ENCODE measurements around the gene NCKAP5.

The NCKAP5 gene

GRCh38 chr2:133192028-133192427, 376.2 kb downstream of the NCKAP5 start:
- H3K27me3 ChIP-seq (ENCODE audit: insufficient read depth, low read length), result no peaks in the 10 kb centered on the region
- H3K9me3 ChIP-seq (ENCODE audit: low read length), result no peaks in the 10 kb centered on the region
- no peaks in the 10 kb centered on the region for H3F3A ChIP-seq (ENCODE audit: insufficient read depth, low read length)
- no peak for TF ChIP-seq CTCF (IDR thresholded peaks at IDR 0.05; ENCODE audit: low read length)
- TF ChIP-seq EZH2 (IDR thresholded peaks at IDR 0.05; ENCODE audit: borderline replicate concordance, low read length), result no peak
- no peak overlapping the region for H3K4me2 ChIP-seq (ENCODE audit: low read length)
- H3K79me2 ChIP-seq (ENCODE audit: insufficient read depth, low read length), result no peaks in the 10 kb centered on the region
- H3K27ac ChIP-seq (ENCODE audit: low read depth, low read length, poor library complexity, severe bottlenecking), result no peak overlapping the region
- H3K9ac ChIP-seq (ENCODE audit: low read length), result no peak overlapping the region
- no peak overlapping the region for H3K4me3 ChIP-seq (ENCODE audit: low read depth, low read length, poor library complexity, severe bottlenecking)
- no peaks in the 10 kb centered on the region for H3K36me3 ChIP-seq (ENCODE audit: insufficient read depth, low read length)
- no peaks in the 10 kb centered on the region for H3K4me1 ChIP-seq (ENCODE audit: insufficient read depth, low read length, severe bottlenecking)
- H4K20me1 ChIP-seq (ENCODE audit: insufficient read depth, low read length), result no peaks in the 10 kb centered on the region
- H3K9me2 ChIP-seq (ENCODE audit: low read depth, low read length), result no peaks in the 10 kb centered on the region
- H2AFZ ChIP-seq (ENCODE audit: low read length), result no peak overlapping the region

- Histone ChIP-seq H3K4me2 (ENCODE audit: low read length) (no peak overlapping the region), H3K4me1 (ENCODE audit: insufficient read depth, low read length, severe bottlenecking) (no peaks in the 10 kb centered on the region), H3K27ac (ENCODE audit: low read depth, low read length, poor library complexity, severe bottlenecking) (no peak overlapping the region), H3K9me2 (ENCODE audit: low read depth, low read length) (no peaks in the 10 kb centered on the region), H3K79me2 (ENCODE audit: insufficient read depth, low read length) (no peaks in the 10 kb centered on the region), H2AFZ (ENCODE audit: low read length) (no peak overlapping the region), H3K36me3 (ENCODE audit: insufficient read depth, low read length) (no peaks in the 10 kb centered on the region), H3K27me3 (ENCODE audit: insufficient read depth, low read length) (no peaks in the 10 kb centered on the region), H3K4me3 (ENCODE audit: low read depth, low read length, poor library complexity, severe bottlenecking) (no peak overlapping the region), H3K9ac (ENCODE audit: low read length) (no peak overlapping the region), H3K9me3 (ENCODE audit: low read length) (no peaks in the 10 kb centered on the region), H4K20me1 (ENCODE audit: insufficient read depth, low read length) (no peaks in the 10 kb centered on the region), H3F3A (ENCODE audit: insufficient read depth, low read length) (no peaks in the 10 kb centered on the region)
- TF ChIP-seq CTCF (IDR thresholded peaks at IDR 0.05; ENCODE audit: low read length), result no peak
Measured at GRCh38 chr2:133177196-133177595, 391.1 kb downstream of the NCKAP5 start.

GRCh38 chr2:133175926-133176325, 392.3 kb downstream of the NCKAP5 start:
- Histone ChIP-seq H3F3A (ENCODE audit: insufficient read depth, low read length) (no peaks in the 10 kb centered on the region), H3K79me2 (ENCODE audit: insufficient read depth, low read length) (no peaks in the 10 kb centered on the region), H3K4me3 (ENCODE audit: low read depth, low read length, poor library complexity, severe bottlenecking) (no peak overlapping the region), H2AFZ (ENCODE audit: low read length) (no peak overlapping the region), H3K9me2 (ENCODE audit: low read depth, low read length) (no peaks in the 10 kb centered on the region), H3K4me1 (ENCODE audit: insufficient read depth, low read length, severe bottlenecking) (no peaks in the 10 kb centered on the region), H4K20me1 (ENCODE audit: insufficient read depth, low read length) (no peaks in the 10 kb centered on the region), H3K27me3 (ENCODE audit: insufficient read depth, low read length) (no peaks in the 10 kb centered on the region), H3K27ac (ENCODE audit: low read depth, low read length, poor library complexity, severe bottlenecking) (no peak overlapping the region), H3K36me3 (ENCODE audit: insufficient read depth, low read length) (no peaks in the 10 kb centered on the region), H3K9ac (ENCODE audit: low read length) (no peak overlapping the region), H3K4me2 (ENCODE audit: low read length) (no peak overlapping the region), H3K9me3 (ENCODE audit: low read length) (no peaks in the 10 kb centered on the region)
- TF ChIP-seq EZH2 (IDR thresholded peaks at IDR 0.05; ENCODE audit: borderline replicate concordance, low read length) (no peak), CTCF (IDR thresholded peaks at IDR 0.05; ENCODE audit: low read length) (no peak)
